Body of pancreas (tissue), 4 donors: ENCODE results near the gene STK17A. TPM values are rescaled to one million over a fixed set of nuclear protein-coding genes. Genes with fewer than 3 reads are reported as not detected.

ENCODE experiments used
- ATAC-seq: fragments of 150-250 bp; one replicate; pipeline ENCODE4 v1.9.1; 2016
- DNase-seq, 4 donors: peaks; one replicate each; pipeline ENCODE4 v3.0.0-alpha.2; 2019
- H3K27ac ChIP-seq, 4 donors: fragments of 200-600 bp; sonication (generic); 1 replicate in 3 of 4; 2 replicates in 1 of 4; pipeline versions ENCODE4 v1.5.1 to v1.6.1; 2016 to 2019; ENCODE audit warnings: mild to moderate bottlenecking in 1 of 4, mixed read lengths in 1 of 4, moderate library complexity in 1 of 4
- H3K27me3 ChIP-seq, 2 donors: fragments of 200-600 bp; sonication (generic); one replicate each; pipeline ENCODE4 v1.6.0; 2016; ENCODE audit warnings: mild to moderate bottlenecking in 1 of 2
- H3K36me3 ChIP-seq, 2 donors: fragments of 200-600 bp; sonication (generic); replicated peaks in 1 of 2; 2 replicates each; pipeline ENCODE4 v1.5.1; 2016; ENCODE audit warnings: low read depth in 2 of 2; ENCODE audit not compliant: insufficient read depth in 1 of 2
- H3K4me1 ChIP-seq: fragments of 200-600 bp; sonication (generic); one replicate; pipeline ENCODE4 v1.6.0; 2016
- H3K4me3 ChIP-seq, 2 donors: fragments of 200-600 bp; sonication (generic); 1 replicate in 1 of 2; 2 replicates in 1 of 2; pipeline ENCODE4 v1.5.1; 2016 to 2019
- H3K9me3 ChIP-seq, 3 donors: fragments of 200-600 bp; sonication (generic); 1 replicate in 2 of 3; 2 replicates in 1 of 3; pipeline ENCODE4 v1.5.1; 2016
- CTCF ChIP-seq, 7 experiments: fragments of 450-650 bp in 4 of 7; fragments of 200-600 bp in 3 of 7; sonication (generic) in 3 of 7; IDR thresholded peaks; one replicate each; pipeline ENCODE4 v1.5.1; 2016 to 2019; ENCODE audit warnings: antibody characterized with exemption in 7 of 7
- POLR2A ChIP-seq, 3 donors: fragments of 450-650 bp; IDR thresholded peaks; one replicate each; pipeline ENCODE4 v1.6.1; 2016; ENCODE audit warnings: antibody characterized with exemption in 3 of 3, mild to moderate bottlenecking in 2 of 3
- WGBS, 2 donors: methylation state at CpG; one replicate each; pipeline ENCODE4 v1.1.5; 2017; 5-methylcytosine and 5-hydroxymethylcytosine counted together
- intact Hi-C: fragments of 100-400 bp; cut with DNase I; formaldehyde crosslinking; loops from one replicate; pipeline ENCODE4 v1.15.1; 2023
- total RNA-seq, 2 donors: library from RNA; depleted of rRNA; stranded (reverse); fragments of >200 nt; gene quantifications; one replicate each; pipeline ENCODE4 v1.1.0, GENCODE V29; 2016

The STK17A gene
- total RNA-seq, 2 donors from 2014 or later: 8.6 to 18.7 TPM

GRCh38 chr7:43546231-43546630 lies 36.7 kb upstream of the STK17A start:
- Histone ChIP-seq H3K9me3 (no peaks in the 10 kb centered on the region), H3K4me1 (no peaks in the 10 kb centered on the region), H3K27ac (no peak overlapping the region), H3K4me3 (no peak overlapping the region), H3K27me3 (no peaks in the 10 kb centered on the region), H3K36me3 (no peaks in the 10 kb centered on the region)
- TF ChIP-seq POLR2A (IDR thresholded peaks at IDR 0.05): no peak
- no peak for TF ChIP-seq CTCF (IDR thresholded peaks at IDR 0.05)
- ATAC-seq: no peak
- DNase-seq: no peak
- intact Hi-C loops: no loop called here

GRCh38 chr7:43550427-43550826 lies 32.5 kb upstream of the STK17A start:
- Histone ChIP-seq H3K4me3 (no peak overlapping the region), H3K4me1 (no peaks in the 10 kb centered on the region), H3K9me3 (no peaks in the 10 kb centered on the region), H3K36me3 (no peaks in the 10 kb centered on the region), H3K27me3 (no peaks in the 10 kb centered on the region), H3K27ac (no peak overlapping the region)
- no peak for TF ChIP-seq POLR2A (IDR thresholded peaks at IDR 0.05)
- no peak for TF ChIP-seq CTCF (IDR thresholded peaks at IDR 0.05)
- DNase-seq: no peak
- no peak for ATAC-seq
- 89 to 93% methylated on average over 16 of the region's 16 CpGs for WGBS, 2 donors
- intact Hi-C loops: no loop called here

- Histone ChIP-seq H3K9me3 (no peaks in the 10 kb centered on the region), H3K27me3 (no peaks in the 10 kb centered on the region), H3K36me3 (no peaks in the 10 kb centered on the region), H3K4me1 (no peaks in the 10 kb centered on the region), H3K4me3 (no peak overlapping the region), H3K27ac (no peak overlapping the region)
- ATAC-seq: no peak
- no peak for DNase-seq
- intact Hi-C loops: no loop called here
- WGBS, 2 donors: 72 to 73% methylated on average over 8 of the region's 8 CpGs
- TF ChIP-seq CTCF (IDR thresholded peaks at IDR 0.05): no peak
- TF ChIP-seq POLR2A (IDR thresholded peaks at IDR 0.05): no peak
Measured at GRCh38 chr7:43552122-43552521, 30.8 kb upstream of the STK17A start.

- no peak for TF ChIP-seq CTCF (IDR thresholded peaks at IDR 0.05)
- TF ChIP-seq POLR2A (IDR thresholded peaks at IDR 0.05): no peak
- Histone ChIP-seq H3K4me3 (no peak overlapping the region), H3K27ac (no peak overlapping the region), H3K36me3 (no peaks in the 10 kb centered on the region), H3K9me3 (no peaks in the 10 kb centered on the region), H3K4me1 (no peaks in the 10 kb centered on the region), H3K27me3 (no peaks in the 10 kb centered on the region)
- DNase-seq (no peak), ATAC-seq (no peak)
- intact Hi-C loops: no loop called here
- WGBS, 2 donors: 58 to 70% methylated on average over 3 of the region's 3 CpGs
Measured at GRCh38 chr7:43553999-43554398, 28.9 kb upstream of the STK17A start.

- Histone ChIP-seq H3K36me3 (no peaks in the 10 kb centered on the region), H3K4me3 (no peak overlapping the region), H3K27ac (no peak overlapping the region), H3K9me3 (no peaks in the 10 kb centered on the region), H3K27me3 (no peaks in the 10 kb centered on the region), H3K4me1 (no peaks in the 10 kb centered on the region)
- DNase-seq (no peak), ATAC-seq (no peak)
- intact Hi-C loops: no loop called here
- TF ChIP-seq CTCF (IDR thresholded peaks at IDR 0.05) (no peak), POLR2A (IDR thresholded peaks at IDR 0.05) (no peak)
- WGBS, 2 donors: 78 to 80% methylated on average over 15 of the region's 15 CpGs
Measured at GRCh38 chr7:43554423-43554822, 28.5 kb upstream of the STK17A start.
